Measurements from ENCODE around the gene OR4K5.
"Not testable (repeated sequence)": the region's sequence is repeated elsewhere in the genome, so short reads cannot be mapped to it uniquely, and the experiment has no call there.

Gene OR4K5, protein sequence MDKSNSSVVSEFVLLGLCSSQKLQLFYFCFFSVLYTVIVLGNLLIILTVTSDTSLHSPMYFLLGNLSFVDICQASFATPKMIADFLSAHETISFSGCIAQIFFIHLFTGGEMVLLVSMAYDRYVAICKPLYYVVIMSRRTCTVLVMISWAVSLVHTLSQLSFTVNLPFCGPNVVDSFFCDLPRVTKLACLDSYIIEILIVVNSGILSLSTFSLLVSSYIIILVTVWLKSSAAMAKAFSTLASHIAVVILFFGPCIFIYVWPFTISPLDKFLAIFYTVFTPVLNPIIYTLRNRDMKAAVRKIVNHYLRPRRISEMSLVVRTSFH

DNA sequence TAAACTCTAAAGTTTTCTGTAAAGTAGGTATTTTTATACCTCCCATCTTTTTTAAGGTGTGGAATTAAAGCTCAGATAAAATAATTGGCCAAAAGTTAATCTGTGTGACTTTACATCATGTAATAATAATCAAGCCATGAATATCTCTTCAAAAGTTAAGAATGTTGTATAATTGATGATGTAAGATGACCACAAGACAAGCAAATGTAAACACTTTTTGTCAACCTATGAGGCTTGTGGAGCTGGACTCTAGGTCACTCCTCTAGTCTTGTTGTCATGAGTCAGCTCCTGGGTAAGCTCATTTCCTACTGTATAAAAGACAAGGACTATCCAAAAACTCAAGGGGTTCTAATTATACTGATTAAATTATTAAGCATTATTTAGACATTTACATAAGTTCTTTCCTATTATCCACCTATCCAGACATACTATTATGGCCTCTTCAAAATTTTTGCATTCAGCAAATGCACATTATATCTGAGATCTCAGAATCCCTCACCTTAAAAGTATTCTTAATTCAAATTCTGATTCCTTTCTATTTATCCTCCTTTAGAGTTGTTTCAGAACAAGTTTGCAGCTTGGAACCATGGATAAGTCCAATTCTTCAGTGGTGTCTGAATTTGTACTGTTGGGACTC lies at the start of gene OR4K5:
Gene OR4K5, plus strand, starts transcription at position 587 of the 637 bp plus-strand sequence. Its CDS starts 0 bp downstream, at position 587.
- no peak for DNase-seq (ENCODE audit: low spot score)

DNA sequence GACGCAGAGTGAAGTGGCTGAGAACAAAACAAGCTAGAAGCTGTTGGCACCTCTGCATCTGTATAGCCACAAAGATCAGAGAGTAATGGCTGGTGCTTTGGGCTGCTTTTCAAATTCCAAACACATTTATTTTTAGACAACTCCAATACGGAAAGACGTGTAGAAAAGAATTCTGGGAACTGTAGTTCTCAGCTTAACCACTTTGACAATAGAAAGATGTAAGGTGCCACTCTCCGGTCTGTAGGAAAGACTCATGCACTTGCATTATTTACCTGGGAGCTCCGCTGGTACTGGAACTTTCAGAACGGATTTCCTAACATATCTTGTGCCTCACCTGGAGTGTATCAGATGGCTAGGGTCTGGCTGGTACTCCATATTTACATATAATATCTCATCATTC lies 47.2 kb upstream of the OR4K5 start:
- DNase-seq (ENCODE audit: low spot score): no peak

DNA sequence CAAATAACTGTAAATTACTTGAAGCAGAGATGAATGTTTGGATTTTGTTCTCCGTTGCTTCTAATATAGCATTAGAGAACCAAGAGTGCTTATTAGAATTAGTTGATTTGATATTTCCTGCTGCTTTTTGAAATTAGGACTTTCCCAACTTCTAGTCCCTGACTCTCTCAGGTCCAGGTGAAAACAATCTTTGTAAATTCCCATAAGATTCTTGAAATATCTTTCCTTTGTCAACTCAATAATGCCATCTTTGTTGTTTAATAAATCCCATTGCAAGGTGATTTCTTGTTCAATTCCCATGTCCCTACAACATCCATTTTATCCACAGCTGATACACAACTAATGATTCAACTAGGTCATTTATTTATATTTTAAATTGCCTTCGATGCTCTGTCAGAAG lies 45.6 kb upstream of the OR4K5 start, which contains the start of gene OR4K2:
Gene OR4K2, plus strand, starts transcription at position 301 of the 400 bp plus-strand sequence. CDS start 1,126 bp downstream, outside the sequence.
- DNase-seq (ENCODE audit: low spot score): no peak

DNA sequence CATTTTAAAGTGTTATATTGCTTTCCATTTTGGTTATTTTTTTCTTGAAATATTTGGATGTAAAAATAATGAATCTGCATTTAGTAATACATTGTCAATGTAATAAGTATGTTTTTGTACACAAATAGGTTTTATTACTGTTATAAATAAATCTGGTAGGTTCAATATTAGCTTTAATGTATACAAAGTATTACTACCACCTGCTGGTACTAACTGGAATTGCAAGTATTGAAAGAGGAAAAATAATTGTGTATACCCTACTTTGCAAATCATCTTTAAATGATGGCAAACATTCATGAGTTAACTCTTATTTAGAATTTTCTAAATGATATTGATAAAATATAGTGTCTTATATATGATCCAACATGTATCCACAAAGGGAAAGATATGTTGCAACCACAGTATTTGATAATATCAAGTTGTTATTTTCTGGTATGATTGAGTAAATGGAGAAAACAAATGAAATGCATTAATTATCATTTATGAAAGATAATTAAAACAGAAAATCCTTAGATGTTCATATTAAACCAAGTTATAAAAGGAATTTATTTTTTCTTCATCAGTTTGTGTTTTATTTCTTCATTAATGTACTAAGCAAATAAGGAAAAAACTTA lies 42.3 kb upstream of the OR4K5 start:
- no peak for DNase-seq (ENCODE audit: low spot score)

DNA sequence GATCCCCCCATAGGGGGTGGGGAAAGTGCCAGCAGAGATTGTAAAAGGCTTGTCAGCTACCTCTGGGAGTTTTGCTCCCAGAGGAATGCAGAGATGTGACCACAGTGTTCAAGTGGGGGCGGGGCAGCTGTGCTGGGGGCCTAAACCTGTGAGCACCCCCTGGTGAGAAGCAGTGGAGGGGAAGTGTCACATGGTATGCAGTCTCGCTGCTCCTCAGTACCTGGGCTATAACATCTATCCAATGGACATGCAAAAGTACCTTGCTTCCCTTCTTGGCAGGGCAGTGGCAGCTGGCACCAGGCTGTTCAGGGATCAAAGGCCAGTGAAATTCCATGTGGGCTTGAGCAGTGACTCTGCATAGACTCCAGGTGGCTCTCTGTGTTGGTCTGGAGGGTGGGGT lies 25.1 kb upstream of the OR4K5 start:
- no peak for DNase-seq (ENCODE audit: low spot score)

DNA sequence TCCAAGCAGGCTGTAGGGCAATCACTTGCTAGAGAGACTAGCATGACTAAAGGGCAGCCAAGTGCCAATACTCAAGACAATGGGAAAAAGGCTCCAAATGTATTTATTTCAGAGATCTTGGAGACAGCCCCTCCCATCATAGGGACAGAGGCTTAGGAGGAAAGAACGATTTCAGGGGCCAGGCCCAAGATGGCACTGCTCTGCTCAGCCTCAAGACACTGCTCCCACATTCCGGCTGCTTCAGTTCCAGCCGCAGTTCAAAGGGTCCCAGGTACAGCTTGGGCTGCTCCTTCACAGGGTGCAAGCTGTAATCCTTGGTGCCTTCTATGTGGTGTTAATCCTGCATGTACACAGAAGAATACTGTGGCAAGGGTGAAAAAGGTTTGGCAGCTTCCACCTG lies 19.4 kb upstream of the OR4K5 start:
- no peak for DNase-seq (ENCODE audit: low spot score)

DNA sequence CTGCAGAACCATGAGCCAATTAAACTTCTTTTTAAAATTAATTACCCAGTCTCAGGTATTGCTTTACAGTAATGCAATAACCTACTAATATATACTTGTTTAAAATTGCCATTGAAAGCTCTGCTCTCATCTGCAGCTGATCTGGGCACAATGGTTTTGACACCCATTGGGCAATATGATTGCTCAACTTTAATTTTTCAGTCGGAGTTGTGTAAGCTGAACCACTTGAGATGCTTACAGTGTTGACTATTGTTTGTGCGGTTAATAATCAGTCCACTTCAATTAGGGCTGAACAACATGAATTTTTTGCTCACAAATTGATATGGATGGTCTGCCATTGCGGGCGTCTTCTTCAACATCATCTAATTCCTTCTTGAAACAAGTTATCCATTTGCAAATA lies 18.0 kb upstream of the OR4K5 start:
- no peak for DNase-seq (ENCODE audit: low spot score)

DNA sequence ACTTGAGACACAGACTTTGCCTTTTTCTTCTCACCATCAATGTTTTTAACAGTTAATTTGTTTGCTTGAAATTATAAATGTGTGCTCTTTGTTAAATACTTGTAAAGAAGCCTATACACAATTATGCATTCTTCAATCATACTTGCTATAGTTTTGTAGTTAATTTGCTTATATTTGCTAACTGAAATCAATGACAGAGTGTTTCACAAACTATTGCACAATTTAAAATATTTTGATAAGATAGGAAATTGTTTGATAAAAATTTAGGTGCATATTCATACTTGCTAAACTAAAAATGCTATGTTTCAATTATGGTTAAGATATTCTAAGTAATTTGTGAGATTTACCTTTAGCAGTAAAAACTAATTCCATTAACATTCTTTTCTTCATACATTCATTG lies 13.7 kb upstream of the OR4K5 start:
- no peak for DNase-seq (ENCODE audit: low spot score)

DNA sequence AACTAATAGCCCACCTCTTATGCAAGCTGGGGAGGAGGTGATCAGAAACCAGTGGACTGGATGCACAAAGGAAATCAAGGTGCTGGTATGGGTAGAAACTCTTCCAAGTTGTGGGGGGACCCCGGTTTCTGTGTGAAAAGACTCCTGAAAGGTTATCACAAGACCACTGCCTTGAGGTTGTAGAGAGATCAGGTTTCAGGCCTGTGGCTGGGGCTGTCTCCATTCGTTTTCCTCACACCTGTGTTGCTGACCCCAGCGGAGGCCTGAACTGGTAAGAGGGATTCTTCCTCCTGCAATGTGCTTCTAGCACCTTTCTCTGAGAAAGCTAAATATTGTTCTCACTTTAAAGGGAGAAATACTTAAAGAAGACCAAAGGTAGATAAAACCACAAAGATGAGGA lies 9.3 kb upstream of the OR4K5 start:
- no peak for DNase-seq (ENCODE audit: low spot score)

DNA sequence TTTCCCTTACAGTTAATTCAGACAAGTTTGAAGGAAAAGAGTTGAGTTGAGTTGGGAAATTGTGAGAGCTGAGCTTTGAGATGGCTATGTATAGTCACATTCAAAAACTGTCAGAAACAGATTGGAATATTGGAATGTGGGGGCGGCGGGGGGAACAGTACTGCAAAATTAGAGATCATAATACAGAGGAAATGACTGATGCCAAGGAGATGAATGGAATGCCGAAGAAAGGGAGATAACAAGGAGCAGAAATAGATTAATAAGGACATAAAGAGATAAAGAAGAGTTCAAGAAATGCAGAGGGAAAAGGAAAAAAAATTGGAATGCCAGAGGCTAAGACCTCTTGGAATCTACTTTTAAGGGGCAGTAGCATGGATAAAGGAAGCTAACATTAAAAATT lies 3.2 kb upstream of the OR4K5 start:
- no peak for DNase-seq (ENCODE audit: low spot score)

DNA sequence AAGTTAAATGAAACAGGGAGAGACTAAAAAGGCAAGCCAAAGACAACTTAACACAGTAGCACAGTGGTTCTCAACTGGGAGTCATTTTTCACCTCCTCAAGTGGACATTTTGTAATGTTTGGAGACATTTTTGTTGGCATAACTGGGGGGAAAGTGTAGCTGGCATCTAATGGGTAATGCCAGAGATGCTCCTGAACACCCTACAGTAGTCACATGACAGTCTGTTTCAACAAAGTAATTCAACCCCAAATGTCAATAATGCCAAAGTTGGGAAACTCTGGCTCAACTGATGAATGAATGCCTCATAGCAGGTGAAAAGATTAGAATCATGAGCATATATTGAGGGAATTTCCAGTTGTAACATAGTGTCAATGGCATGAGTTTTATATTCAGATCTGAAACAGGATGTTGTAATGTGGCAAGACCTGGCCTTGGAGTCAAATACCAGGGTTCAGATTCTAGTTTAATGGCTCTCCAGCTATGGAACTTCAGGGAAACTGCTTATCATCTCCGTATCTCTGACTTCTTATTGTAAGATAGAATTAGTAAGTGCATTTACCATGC lies 2.4 kb upstream of the OR4K5 start:
- no peak for DNase-seq (ENCODE audit: low spot score)

DNA sequence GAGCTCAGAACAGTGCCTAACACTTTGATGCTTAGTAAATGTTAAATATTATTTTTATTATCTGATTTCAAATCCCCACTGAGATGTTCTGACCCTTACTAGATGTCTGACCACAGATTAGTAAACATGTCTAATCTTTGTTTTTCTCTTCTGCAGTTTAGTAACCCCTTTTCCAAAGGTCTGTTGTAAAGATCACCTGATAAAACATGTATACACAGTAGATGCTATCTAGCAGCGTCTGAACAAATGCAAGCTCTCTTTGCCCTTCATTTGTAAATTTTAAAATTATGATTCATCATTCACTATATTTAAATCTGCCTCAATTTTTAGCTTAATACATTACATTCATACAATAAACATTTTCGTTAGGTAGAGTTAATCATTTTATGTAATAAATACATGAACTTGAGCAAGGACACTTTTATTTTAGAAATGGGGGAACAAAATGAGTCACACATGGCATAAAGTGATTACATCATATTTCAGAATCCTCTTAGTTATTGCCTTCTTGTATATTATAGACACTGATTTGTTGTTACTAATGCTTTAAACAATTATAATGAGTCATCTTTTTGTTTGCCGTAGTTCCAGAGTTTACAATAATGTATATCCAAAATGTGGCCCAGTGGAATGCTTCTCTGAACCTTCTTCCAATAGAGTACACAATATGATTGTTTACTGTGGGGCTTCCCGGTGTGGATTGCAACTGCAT lies 1.7 kb upstream of the OR4K5 start:
- DNase-seq (ENCODE audit: low spot score): no peak

DNA sequence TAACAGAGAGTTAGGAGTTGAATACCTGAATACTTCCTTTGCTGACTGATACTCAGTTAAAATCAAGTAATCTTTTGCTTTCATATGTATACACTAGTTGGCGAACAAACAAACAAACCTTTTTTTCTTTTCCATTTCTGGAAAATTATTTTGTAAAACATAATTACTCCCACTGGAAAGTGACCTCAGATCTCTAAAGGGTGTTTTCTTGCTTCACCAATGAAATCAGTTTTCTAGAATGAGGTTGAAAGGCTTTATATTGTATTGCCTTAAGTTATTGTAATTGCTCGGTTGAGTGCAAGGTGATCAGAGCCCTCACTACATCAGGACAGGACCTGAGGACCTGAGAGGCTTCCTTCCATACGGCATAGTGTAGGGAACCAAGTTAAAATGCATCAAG lies 10.2 kb downstream of the OR4K5 start, which contains the start of gene OR4K1:
Gene OR4K1, plus strand, starts transcription at position 301 of the 400 bp plus-strand sequence. CDS start 4,750 bp downstream, outside the sequence.
- DNase-seq (ENCODE audit: low spot score): no peak

DNA sequence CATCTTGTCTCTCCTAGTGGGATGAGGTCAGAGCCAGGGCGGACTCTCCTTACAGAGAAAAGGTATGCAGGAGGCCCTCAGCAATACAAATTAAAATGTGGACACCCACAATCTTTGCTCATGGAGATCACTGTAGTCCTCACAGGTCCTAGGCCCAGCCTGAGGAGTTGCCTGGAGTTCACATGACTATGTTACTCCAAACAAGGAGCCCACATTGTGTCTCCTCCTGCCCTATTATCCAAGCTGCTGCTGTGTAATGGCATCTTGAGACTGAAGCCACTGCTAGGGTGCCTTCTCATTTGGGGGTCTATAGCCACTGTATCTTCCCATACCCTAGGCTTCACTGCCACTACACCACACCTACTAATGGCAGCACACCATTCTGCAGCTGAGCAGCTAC lies 21.3 kb downstream of the OR4K5 start:
- DNase-seq (ENCODE audit: low spot score): no peak

DNA sequence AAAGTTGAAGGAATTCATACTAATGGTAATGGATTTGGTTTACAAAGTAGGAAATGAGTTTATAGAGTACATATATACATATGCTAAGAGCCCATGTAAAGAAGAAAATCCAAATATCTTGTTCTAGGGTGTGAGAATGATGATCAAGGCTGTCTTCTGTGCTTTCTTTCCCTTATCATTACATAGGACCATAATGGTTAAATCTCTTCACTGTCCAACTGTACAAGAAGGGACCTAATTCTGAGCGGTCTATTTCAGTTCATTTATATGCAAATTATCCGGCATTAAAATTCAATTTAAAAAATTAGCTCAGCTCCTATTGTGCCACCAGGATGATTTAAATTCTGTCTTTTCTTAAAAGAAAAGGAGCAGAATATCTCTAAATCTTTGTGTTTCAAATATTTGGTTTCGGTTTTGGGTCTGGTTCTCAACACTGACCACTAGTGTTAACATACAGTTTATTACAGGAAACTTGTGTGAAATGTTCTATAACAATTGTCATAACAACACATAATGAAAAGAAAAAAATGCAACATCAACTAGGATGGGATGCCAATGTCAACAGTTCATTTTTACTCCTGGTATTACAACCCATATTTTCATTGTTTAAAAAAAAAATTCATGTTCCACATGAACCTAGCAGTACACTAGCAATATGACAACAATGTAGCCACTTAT lies 27.1 kb downstream of the OR4K5 start:
- no peak for DNase-seq (ENCODE audit: low spot score)

DNA sequence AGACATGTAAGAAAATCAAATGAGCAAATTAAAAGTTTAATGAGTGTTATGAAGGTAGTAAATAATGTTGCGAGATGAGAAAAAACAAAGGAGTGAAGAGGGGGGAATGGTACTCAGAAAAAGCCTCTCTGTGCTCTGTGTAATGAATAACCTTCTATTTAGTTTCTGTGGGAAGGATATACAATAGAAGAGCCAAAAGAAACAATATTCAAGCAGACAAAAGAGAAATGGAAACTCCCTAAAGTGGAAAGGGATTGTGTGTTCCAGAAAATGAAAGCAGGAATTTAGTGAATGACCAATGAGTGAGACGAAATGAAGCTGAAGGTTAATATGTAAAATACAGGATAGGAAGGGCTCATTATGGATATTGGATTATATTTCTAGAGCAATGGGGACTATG lies 28.8 kb downstream of the OR4K5 start:
- DNase-seq (ENCODE audit: low spot score): no peak

DNA sequence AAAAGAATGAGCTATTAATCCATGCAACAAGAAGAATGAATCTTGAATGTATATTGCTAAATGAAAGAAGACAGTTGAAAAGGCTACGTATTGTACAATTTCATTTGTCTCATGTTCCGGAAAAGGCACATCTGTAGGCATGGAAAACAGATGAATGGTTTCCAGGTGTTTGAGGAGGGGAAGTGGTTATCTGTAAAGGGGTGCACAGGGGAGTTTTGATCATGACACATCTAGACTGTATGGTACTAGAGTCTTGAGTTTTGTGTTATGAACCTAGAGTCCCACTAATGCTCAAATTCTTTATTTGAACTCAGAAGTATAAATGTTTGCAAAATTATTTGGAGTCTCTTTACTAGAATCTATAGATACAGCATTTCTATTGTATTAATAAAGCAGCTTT lies 49.3 kb downstream of the OR4K5 start:
- not testable (repeated sequence) for DNase-seq (ENCODE audit: low spot score)

Measured in HuH-7.5 (cell line).